Right lung (tissue), 5 donors: ENCODE results near the gene SPINT1. TPM values are rescaled to one million over a fixed set of nuclear protein-coding genes. Genes with fewer than 3 reads are reported as not detected.

ENCODE experiments used
- DNase-seq, 2 donors: peaks; one replicate each; pipeline ENCODE4 v3.0.0-alpha.2; 2013
- polyA plus RNA-seq, 5 donors: library from polyadenylated mRNA; unstranded; fragments of 120-200 nt; gene quantifications; one replicate each; pipeline versions ENCODE4 v1.2.1 to v1.2.3, GENCODE V29; 2013; ENCODE audit warnings: inconsistent platforms in 1 of 5, low replicate concordance in 1 of 5; ENCODE audit not compliant: insufficient read length in 5 of 5, insufficient read depth in 1 of 5

Gene SPINT1
- polyA plus RNA-seq, 5 donors, result 46.0 to 68.7 (median 58.4) TPM

- no peak for DNase-seq
Measured at GRCh38 chr15:40826423-40827075, 17.3 kb upstream of the SPINT1 start.

DNA sequence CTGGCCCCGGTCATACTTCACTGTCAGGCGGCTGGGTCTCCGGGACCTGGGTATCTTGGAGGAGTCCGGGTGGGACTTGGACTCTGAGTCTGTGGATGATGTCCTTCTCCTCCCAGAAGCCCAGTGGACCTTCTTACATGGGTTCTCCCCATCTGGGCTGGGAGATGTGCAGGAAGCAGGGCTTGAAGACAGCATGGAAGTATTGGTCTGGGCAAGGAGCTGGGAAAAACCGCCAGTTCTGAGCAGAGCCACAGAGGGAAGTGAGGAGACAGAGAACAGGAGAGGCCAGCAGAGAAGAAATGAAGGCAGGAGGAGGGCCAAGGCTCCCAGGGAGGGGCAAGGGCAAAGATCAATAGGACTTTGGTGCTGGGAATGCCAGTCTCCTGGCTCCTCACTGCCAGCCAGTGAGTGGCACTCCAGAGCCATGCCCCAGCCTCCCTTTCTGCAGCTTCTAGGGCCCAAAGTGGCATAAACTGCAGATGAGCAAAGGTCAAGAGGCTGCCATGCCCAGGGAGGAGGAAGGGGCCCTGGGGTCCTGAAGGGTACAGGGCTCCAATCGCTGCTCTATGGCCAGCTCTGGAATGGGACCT is 15.3 kb upstream of the SPINT1 start, which contains the start of gene PPP1R14D:
TSS of gene PPP1R14D (minus strand) at position 262 of the 590 bp plus-strand sequence. CDS start at position 195, 67 bp downstream.
- DNase-seq, result no peak

DNA sequence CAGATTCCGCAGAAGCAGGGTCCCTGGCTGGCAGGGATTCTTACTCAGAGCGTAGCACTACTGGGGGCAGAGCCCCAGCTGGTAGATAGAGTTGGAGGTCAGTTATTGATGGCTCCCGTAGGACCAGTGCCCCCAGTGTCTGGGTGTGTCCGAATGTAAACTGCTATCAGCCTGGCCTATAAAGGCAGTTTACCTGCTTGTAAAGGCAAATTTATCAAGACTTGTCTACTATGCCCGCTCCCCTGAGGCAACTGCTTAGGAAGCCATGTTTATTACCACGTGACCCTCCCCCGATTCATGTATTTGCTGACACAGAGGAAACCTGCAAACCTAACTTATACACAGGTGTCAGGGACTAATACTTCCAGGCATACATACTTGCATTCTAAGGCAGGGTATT is 14.7 kb upstream of the SPINT1 start:
- no peak for DNase-seq

DNA sequence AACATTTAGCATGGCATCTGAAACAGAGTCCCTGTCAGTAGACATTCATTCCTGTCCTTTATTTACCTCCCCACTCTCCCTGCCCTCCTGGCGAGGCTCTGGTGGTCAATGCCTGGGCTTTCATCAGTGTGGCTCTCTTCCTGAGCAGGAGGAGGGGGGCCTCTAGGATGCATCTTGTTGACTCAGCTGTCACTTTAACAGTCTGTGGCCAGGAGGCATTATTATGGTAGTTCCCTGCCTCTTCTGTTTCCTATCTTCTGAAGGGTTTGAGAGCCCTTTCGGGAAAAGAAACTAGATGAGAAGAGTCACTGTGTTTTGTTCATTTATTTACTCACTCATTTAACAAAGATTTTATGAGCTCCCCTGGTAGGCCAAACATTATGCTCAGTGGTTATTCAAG is 13.0 kb upstream of the SPINT1 start:
- no peak for DNase-seq

DNA sequence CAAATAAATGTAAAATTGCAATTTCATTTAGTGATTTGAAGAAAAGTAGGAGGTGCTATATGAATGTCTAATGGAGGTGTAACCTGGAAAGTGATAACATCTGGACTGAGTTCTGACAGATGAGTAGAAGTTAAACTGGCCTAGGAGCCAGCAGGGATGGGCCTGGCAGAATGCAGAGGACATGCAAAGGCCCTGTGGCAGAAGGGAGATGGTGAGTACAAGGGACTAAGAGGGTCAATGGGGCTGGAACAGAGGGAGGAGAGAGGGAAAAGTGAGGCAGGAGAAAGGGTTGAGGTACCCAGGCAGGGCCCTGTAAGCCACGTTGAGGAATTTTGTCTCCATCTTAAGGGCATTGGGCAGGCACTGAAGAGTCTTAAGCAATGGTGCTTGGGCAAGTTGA is 12.0 kb upstream of the SPINT1 start:
- no peak for DNase-seq

GRCh38 chr15:40832903-40833302 is 10.9 kb upstream of the SPINT1 start:
- DNase-seq, result no peak

- DNase-seq, result no peak
Measured at GRCh38 chr15:40836020-40836419, 7.8 kb upstream of the SPINT1 start.

DNA sequence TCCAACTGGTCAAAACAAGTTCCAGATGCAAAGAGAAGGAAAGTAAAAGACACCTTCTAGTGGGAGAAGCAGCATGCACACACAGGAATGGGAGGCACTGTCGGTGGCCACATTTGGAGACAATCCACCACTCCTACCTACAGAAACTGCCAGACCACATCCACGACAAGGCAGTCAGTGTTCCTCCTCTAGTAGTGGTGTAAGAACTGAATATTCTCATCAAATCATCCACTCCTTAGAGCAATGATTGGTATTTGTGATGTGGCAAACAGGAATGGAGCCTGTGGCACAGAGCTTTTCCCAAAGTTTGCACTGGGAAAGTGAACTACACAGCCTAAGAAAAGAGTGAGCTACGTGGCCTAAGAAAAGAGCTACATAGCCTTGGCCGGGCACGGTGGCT is 5.1 kb upstream of the SPINT1 start:
- DNase-seq, result no peak

DNA sequence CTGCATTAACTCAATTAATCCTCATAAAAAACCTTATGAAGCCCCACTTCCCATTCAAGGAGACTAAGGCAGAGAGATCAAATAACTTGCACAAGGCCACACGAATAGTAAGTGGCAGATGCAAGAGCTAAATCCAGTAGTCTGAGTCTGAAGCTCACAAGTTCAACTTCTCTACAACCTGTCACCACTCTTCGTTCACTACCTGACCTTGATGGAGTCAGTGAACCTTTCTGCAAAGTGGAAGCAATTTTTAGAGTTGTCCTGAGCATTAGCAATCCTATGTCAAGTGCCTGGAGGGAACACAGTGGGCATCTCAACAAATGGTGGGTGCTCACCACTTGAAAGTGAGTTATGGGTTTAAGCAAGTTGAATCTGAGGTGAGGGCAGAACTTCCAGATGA is 2.1 kb upstream of the SPINT1 start:
- no peak for DNase-seq

GRCh38 chr15:40843261-40843884 is 475 bp upstream of the SPINT1 start:
- no peak for DNase-seq

DNA sequence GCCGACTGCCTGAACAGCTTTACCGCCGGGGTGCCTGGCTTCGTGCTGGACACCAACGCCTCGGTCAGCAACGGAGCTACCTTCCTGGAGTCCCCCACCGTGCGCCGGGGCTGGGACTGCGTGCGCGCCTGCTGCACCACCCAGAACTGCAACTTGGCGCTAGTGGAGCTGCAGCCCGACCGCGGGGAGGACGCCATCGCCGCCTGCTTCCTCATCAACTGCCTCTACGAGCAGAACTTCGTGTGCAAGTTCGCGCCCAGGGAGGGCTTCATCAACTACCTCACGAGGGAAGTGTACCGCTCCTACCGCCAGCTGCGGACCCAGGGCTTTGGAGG is 815 bp downstream of the SPINT1 start:
- no peak for DNase-seq

DNA sequence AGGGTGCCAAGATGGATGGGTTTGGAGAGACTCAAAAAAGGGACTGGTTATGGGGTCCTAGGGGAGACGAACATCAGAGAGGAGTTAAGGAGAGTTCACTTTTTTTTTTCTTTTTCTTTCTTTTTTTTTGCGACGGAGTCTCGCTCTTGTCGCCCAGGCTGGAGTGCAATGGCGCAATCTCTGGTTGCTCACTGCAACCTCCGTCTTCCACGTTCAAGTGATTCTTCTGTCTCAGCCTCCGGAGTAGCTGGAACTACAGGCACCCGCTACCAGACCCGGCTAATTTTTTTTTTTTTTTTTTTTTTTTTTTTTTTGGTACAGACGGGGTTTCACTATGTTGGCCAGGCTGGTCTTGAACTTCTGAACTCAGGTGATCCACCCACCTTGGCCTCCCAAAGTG is 1.2 kb downstream of the SPINT1 start:
- DNase-seq, result no peak

DNA sequence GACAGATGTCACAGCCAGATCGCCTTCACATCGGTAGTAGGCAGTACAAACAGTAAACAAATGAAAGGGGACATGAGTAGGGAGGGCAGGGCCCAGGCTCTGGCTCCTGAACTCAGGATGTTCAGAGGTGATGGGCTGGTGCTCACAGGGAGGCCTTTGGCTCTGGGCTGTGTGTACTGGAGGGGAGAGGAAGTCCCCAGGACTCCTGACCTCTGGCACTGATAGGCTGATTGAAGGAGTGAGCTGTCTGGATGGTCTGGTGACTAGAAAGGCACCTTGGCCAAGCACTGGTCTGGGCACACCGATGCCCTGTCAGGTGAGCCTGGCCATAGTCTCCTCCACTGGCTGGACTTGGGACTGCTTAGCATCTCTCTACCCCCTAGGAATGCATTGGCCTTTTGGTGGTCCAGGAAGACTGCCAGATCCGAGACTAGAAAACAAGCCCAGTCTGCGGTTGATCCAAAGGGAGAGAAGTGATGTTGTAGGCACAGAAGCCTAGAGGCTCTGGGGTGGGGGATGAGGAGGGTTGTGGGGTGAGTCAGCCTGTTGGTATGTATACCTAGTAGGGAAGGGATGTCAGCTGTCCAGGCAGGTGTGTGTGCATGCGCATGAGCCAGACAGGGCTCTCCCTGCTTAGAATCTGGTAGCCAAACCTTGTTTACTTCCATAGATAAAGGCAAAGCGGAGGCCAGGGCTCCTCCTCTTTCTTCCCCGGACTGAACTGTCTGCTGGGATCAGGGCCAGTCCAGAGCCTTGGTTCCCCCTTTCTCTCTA is 1.9 kb downstream of the SPINT1 start:
- DNase-seq, result no peak

GRCh38 chr15:40846841-40847222 is 3.0 kb downstream of the SPINT1 start:
- DNase-seq, result no peak

DNA sequence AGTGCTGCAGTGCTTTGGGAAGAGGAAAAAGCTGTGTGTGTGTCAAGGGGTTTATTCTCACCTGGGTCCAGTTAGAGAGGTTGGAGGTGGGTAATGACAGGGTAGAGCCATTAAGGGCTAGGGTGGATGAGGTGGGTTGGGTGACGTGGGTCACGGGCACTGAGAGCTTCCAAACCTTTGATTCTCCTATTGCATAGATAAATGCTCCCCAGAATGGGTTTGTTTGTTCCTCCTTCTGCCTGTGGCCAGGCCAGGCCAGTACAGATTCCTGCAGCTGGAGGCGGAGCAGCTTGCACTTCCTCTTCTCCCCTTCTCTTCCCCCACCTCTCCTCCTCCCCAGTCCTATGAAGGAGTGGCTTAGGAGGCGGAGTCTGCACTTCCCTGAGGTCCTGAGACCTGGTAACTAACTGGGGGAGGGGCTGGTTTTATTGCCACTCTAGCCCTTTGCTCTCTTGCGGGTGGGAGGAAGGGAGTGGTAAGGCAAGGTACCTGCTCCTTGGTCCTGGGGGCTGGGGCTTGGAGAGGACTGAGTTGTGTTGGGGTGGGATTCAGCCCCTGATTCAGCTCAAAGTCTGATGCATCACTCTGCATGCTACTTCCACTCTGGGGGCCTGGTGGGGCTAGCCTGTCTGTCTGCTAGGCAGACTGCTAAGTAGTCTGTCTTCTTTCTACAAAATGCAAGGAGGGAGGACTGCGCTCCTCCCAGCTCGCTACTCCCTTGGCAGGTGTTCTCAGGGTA is 3.5 kb downstream of the SPINT1 start:
- DNase-seq, result no peak

- no peak for DNase-seq
Measured at GRCh38 chr15:40850576-40851112, 6.8 kb downstream of the SPINT1 start.

DNA sequence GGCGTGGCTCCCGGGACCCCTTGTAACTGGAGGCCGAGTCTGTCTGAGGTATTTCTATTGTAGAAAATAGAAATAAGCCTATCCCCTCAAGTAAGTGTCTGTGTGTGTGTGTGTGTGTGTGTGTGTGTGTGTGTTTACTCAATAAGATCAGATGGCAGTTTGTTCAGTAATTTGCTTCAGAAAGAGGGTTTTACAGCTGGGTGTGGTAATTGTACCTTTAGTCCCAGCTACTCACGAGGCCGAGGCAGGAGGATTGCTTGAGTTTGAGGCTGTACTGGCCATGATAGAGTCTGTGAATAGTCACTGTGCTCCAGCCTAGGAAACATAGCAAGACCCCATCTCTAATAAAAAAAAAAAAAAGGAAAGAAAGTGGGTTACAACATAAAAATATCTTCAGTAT is 8.7 kb downstream of the SPINT1 start:
- no peak for DNase-seq

DNA sequence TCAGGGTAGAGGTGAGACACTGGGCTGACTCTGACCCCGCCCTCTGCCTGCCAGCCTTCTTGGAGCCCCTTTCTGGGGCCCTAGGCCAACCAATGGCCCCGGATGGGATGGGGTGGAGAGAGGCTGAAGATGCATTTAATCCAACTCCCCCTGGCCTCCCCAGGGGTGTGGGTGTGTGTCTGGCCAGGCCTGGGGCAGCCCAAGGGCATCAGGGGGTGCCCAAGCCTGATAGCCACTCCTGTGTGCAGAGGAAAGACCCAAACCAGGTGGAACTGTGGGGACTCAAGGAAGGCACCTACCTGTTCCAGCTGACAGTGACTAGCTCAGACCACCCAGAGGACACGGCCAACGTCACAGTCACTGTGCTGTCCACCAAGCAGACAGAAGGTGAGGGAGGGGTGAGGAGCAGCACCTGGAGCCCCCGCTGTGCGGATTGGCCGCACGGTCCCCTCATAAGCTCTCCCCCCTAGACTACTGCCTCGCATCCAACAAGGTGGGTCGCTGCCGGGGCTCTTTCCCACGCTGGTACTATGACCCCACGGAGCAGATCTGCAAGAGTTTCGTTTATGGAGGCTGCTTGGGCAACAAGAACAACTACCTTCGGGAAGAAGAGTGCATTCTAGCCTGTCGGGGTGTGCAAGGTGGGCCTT is 9.5 kb downstream of the SPINT1 start:
- no peak for DNase-seq

GRCh38 chr15:40854161-40854560 is 10.3 kb downstream of the SPINT1 start:
- no peak for DNase-seq

DNA sequence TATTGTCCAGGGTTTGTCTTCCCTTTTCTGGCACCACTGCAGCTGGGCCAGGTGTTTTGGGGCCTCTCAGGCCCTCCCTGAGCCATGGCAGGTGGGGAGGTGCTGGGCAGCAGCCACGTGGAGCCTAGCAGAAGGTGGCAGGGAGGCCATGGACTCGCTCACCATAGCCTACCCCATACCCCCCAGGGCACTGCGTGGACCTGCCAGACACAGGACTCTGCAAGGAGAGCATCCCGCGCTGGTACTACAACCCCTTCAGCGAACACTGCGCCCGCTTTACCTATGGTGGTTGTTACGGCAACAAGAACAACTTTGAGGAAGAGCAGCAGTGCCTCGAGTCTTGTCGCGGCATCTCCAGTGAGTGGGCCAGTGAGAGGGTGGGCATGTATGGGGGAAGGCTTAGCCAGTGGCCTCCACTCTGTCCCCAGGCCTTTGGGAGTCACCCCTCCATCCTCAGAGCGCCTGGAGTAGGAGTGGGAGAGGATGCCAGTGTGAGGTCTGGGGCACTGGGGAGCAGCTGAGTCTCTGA is 11.9 kb downstream of the SPINT1 start:
- no peak for DNase-seq

DNA sequence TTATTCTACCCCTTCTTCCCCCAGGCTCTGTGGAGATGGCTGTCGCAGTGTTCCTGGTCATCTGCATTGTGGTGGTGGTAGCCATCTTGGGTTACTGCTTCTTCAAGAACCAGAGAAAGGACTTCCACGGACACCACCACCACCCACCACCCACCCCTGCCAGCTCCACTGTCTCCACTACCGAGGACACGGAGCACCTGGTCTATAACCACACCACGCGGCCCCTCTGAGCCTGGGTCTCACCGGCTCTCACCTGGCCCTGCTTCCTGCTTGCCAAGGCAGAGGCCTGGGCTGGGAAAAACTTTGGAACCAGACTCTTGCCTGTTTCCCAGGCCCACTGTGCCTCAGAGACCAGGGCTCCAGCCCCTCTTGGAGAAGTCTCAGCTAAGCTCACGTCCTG is 12.9 kb downstream of the SPINT1 start:
- DNase-seq, result no peak
